OCI-LY1 (cell line): ENCODE data around the gene COL26A1.

Source experiments
- CTCF ChIP-seq: fragments of 200-600 bp; sonication (generic), shearing (Covaris generic); IDR thresholded peaks from 2 replicates; pipeline ENCODE4 v1.5.1; 2017; ENCODE audit warnings: mild to moderate bottlenecking, antibody characterized with exemption, low read length, moderate library complexity, mixed read lengths
- EZH2 ChIP-seq: fragments of 200-600 bp; sonication (generic), shearing (Covaris generic); IDR thresholded peaks from 2 replicates; pipeline ENCODE4 v1.8.0; 2017; ENCODE audit warnings: borderline replicate concordance, mixed run types, mild to moderate bottlenecking, antibody characterized with exemption, low read length, moderate library complexity, mixed read lengths

- TF ChIP-seq EZH2 = no peak
- TF ChIP-seq CTCF = no peak
Observed at GRCh38 chr7:101550641-101551541, 188.2 kb downstream of the COL26A1 start.
